GM23338 (cell line): ENCODE measurements around the gene ALDH18A1. TPM values are rescaled to one million over a fixed set of nuclear protein-coding genes. Genes with fewer than 3 reads are reported as not detected.

Source experiments
- ATAC-seq: fragments of 200-7000 bp; cut with Tn5 transposase; 3 replicates; pipeline ENCODE4 v1.9.1; 2020
- DNase-seq: peaks from one replicate; pipeline ENCODE4 v3.0.0-alpha.2; 2015; ENCODE audit warnings: low spot score
- H2AFZ ChIP-seq: fragments of 200-600 bp; sonication (generic); 2 replicates; pipeline ENCODE4 v1.8.0; 2016; ENCODE audit warnings: antibody characterized with exemption, mild to moderate bottlenecking, moderate library complexity
- H3F3A ChIP-seq: fragments of 200-600 bp; sonication (generic); replicated peaks from 2 replicates; pipeline ENCODE4 v1.8.0; 2017; ENCODE audit warnings: antibody characterized with exemption, mixed run types, low read depth
- H3K27ac ChIP-seq: fragments of 200-600 bp; sonication (generic); 2 replicates; pipeline ENCODE4 v1.6.1; 2016; ENCODE audit warnings: low read depth
- H3K27me3 ChIP-seq: fragments of 200-600 bp; sonication (generic); 2 replicates; pipeline ENCODE4 v1.8.0; 2016; ENCODE audit warnings: mild to moderate bottlenecking, mixed run types, moderate library complexity; ENCODE audit not compliant: insufficient read depth
- H3K36me3 ChIP-seq: fragments of 200-600 bp; sonication (generic); 2 replicates; pipeline ENCODE4 v1.8.0; 2016; ENCODE audit warnings: mild to moderate bottlenecking; ENCODE audit not compliant: insufficient read depth
- H3K4me1 ChIP-seq: fragments of 200-600 bp; sonication (generic); 2 replicates; pipeline ENCODE4 v1.8.0; 2016; ENCODE audit warnings: mild to moderate bottlenecking, moderate library complexity; ENCODE audit not compliant: insufficient read depth
- H3K4me2 ChIP-seq: fragments of 200-600 bp; sonication (generic); 2 replicates; pipeline ENCODE4 v1.7.1; 2017; ENCODE audit warnings: mixed run types
- H3K4me3 ChIP-seq: fragments of 200-600 bp; sonication (generic); 2 replicates; pipeline ENCODE4 v1.6.1; 2016; ENCODE audit warnings: mixed run types
- H3K79me2 ChIP-seq: fragments of 200-600 bp; sonication (generic); replicated peaks from 2 replicates; pipeline ENCODE4 v1.8.0; 2017; ENCODE audit warnings: mild to moderate bottlenecking; ENCODE audit not compliant: insufficient read depth
- H3K9me2 ChIP-seq: fragments of 200-600 bp; sonication (generic); 2 replicates; pipeline ENCODE4 v1.8.0; 2017; ENCODE audit not compliant: insufficient read depth
- H4K20me1 ChIP-seq: fragments of 200-600 bp; sonication (generic); replicated peaks from 2 replicates; pipeline ENCODE4 v1.8.0; 2017; ENCODE audit warnings: mild to moderate bottlenecking; ENCODE audit not compliant: insufficient read depth
- H3K27ac Mint-ChIP-seq: 2 replicates; pipeline ENCODE4 v1.8.0; 2020; ENCODE audit warnings: inconsistent platforms, mild to moderate bottlenecking, moderate library complexity, mixed read lengths
- H3K27me3 Mint-ChIP-seq: 3 replicates; pipeline ENCODE4 v1.8.0; 2022; ENCODE audit warnings: low read depth, mild to moderate bottlenecking, moderate library complexity, mixed read lengths, inconsistent platforms; ENCODE audit not compliant: insufficient read depth, poor library complexity
- H3K36me3 Mint-ChIP-seq: 3 replicates; pipeline ENCODE4 v1.8.0; 2021; ENCODE audit warnings: low read depth, mild to moderate bottlenecking, inconsistent platforms, moderate library complexity, mixed read lengths
- H3K4me1 Mint-ChIP-seq: 3 replicates; pipeline ENCODE4 v1.8.0; 2020; ENCODE audit warnings: mild to moderate bottlenecking, inconsistent platforms, mixed read lengths
- H3K4me3 Mint-ChIP-seq: 3 replicates; pipeline ENCODE4 v1.8.0; 2021; ENCODE audit warnings: moderate library complexity, mild to moderate bottlenecking, inconsistent platforms, mixed read lengths
- H3K9me3 Mint-ChIP-seq: 3 replicates; pipeline ENCODE4 v1.8.0; 2020; ENCODE audit warnings: moderate library complexity, mild to moderate bottlenecking, inconsistent platforms, mixed read lengths
- CREB1 ChIP-seq: fragments of 250-450 bp; sonication (Bioruptor Pico); IDR thresholded peaks from 2 replicates; pipeline ENCODE4 v1.5.0; 2020; ENCODE audit warnings: low read depth, mild to moderate bottlenecking, moderate library complexity
- ETS1 ChIP-seq: IDR thresholded peaks from 2 replicates; pipeline ENCODE4 v1.6.1; 2016; ENCODE audit warnings: antibody characterized with exemption
- EZH2 ChIP-seq: fragments of 200-600 bp; sonication (generic); IDR thresholded peaks from one replicate; pipeline ENCODE4 v1.8.0; 2017; ENCODE audit warnings: antibody characterized with exemption, mild to moderate bottlenecking, low read depth; ENCODE audit not compliant: unreplicated experiment
- EZH2phosphoT487 ChIP-seq: fragments of 200-600 bp; sonication (generic); IDR thresholded peaks from one replicate; pipeline ENCODE4 v1.8.1; 2018; ENCODE audit warnings: antibody characterized with exemption; ENCODE audit not compliant: unreplicated experiment
- JUNB ChIP-seq: IDR thresholded peaks from one replicate; pipeline ENCODE4 v1.6.1; 2016; ENCODE audit warnings: antibody characterized with exemption; ENCODE audit not compliant: unreplicated experiment
- POLR2AphosphoS5 ChIP-seq: IDR thresholded peaks from 2 replicates; pipeline ENCODE4 v1.6.1; 2016; ENCODE audit warnings: antibody characterized with exemption, low read depth
- REST ChIP-seq: IDR thresholded peaks from one replicate; pipeline ENCODE4 v1.6.1; 2018; ENCODE audit warnings: antibody characterized with exemption; ENCODE audit not compliant: unreplicated experiment
- STAT1 ChIP-seq: IDR thresholded peaks from one replicate; pipeline ENCODE4 v1.6.1; 2016; ENCODE audit warnings: antibody characterized with exemption; ENCODE audit not compliant: unreplicated experiment
- ZNF114 ChIP-seq: fragments of 250-450 bp; sonication (Bioruptor Pico); IDR thresholded peaks from 2 replicates; pipeline ENCODE4 v1.5.0; 2020; ENCODE audit warnings: mild to moderate bottlenecking, moderate library complexity
- ZNF331 ChIP-seq: fragments of 250-450 bp; sonication (Bioruptor Pico); IDR thresholded peaks from 2 replicates; pipeline ENCODE4 v1.5.0; 2020; ENCODE audit warnings: low read depth, mild to moderate bottlenecking, moderate library complexity
- polyA plus RNA-seq: library from polyadenylated mRNA; unstranded; fragments of >200 nt; fragmentation: Nextera tagmentation; extraction: Ambion mirVana; gene quantifications from 2 replicates; pipeline ENCODE4 v1.2.1, GENCODE V29; 2016
- total RNA-seq: library from RNA; depleted of rRNA; stranded (reverse); fragments of >200 nt; shearing (Covaris generic); gene quantifications from 2 replicates; pipeline ENCODE4 v1.2.3, GENCODE V29; 2014
- TF ChIP-seq, protein P1 (sequence below), 2 experiments: fragments of 200-600 bp in 1 of 2; sonication (generic) in 1 of 2; conservative IDR thresholded peaks; 2 replicates each; pipeline versions ENCODE4 v1.5.1 to v1.6.1; 2016 to 2017; ENCODE audit warnings: antibody characterized with exemption in 2 of 2, low read depth in 2 of 2, mild to moderate bottlenecking in 2 of 2, moderate library complexity in 1 of 2
- TF ChIP-seq, protein P2 (sequence below): fragments of 250-450 bp; sonication (Bioruptor Pico); IDR thresholded peaks from 2 replicates; pipeline ENCODE4 v1.5.0; 2020; ENCODE audit warnings: mild to moderate bottlenecking, moderate library complexity

Gene ALDH18A1
- total and polyA plus RNA-seq, 2 experiments from 2014 or later: 35.1 to 117 TPM

DNA sequence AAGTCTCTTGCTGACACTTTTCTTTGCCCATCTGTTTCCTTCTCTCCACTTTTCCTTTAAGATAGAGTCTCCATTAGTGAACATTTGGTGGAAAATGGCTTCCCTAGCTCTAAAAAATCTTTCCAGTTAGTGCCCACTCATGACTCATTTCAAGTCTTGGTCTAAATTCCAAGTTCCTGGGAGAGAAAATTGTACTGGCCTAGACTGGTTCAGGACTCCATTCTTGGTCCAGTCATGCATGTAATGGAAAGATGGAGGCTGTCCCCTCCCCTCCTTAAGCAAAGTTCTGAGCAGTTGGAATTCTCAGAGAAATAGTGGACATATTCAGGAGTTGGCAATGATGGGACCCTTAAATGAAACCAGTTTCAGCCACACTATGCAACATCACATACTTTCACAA is 3.8 kb upstream of the ALDH18A1 start:
- Histone ChIP-seq H3K27ac (no peak overlapping the region), H3K9me2 (no peaks in the 10 kb centered on the region), H3K36me3 (no peaks in the 10 kb centered on the region), H3F3A (no peaks in the 10 kb centered on the region; the same call in 1 of the 2 replicates), H3K4me1 (peaks cover 6% of the 10 kb centered on the region), H3K27me3 (no peaks in the 10 kb centered on the region), H3K4me3 (no peak overlapping the region), H2AFZ (no peak overlapping the region), H3K79me2 (peaks cover 8% of the 10 kb centered on the region), H3K4me2 (no peak overlapping the region), H4K20me1 (0 out of 2 replicates have a peak, but pooled peaks cover 4% of the 10 kb centered on the region)
- H3K27ac Mint-ChIP-seq: no peak overlapping the region
- H3K4me1 Mint-ChIP-seq: peaks cover 5% of the 10 kb centered on the region
- H3K9me3 Mint-ChIP-seq: no peaks in the 10 kb centered on the region
- ATAC-seq (no peak), DNase-seq (no peak)
- TF ChIP-seq JUNB (no peak), CREB1 (CRISPR knock-in tag) (no peak), ZNF331 (CRISPR knock-in tag) (no peak), STAT1 (no peak), EZH2 (no peak), EZH2phosphoT487 (no peak), REST (no peak), ETS1 (no peak), ZNF114 (CRISPR knock-in tag) (no peak), POLR2AphosphoS5 (no peak)
- TF ChIP-seq, protein P1, sequence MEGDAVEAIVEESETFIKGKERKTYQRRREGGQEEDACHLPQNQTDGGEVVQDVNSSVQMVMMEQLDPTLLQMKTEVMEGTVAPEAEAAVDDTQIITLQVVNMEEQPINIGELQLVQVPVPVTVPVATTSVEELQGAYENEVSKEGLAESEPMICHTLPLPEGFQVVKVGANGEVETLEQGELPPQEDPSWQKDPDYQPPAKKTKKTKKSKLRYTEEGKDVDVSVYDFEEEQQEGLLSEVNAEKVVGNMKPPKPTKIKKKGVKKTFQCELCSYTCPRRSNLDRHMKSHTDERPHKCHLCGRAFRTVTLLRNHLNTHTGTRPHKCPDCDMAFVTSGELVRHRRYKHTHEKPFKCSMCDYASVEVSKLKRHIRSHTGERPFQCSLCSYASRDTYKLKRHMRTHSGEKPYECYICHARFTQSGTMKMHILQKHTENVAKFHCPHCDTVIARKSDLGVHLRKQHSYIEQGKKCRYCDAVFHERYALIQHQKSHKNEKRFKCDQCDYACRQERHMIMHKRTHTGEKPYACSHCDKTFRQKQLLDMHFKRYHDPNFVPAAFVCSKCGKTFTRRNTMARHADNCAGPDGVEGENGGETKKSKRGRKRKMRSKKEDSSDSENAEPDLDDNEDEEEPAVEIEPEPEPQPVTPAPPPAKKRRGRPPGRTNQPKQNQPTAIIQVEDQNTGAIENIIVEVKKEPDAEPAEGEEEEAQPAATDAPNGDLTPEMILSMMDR (conservative IDR thresholded peaks at IDR 0.05; ENCODE audit: low read depth in 2 of 2): no peak
- TF ChIP-seq, protein P2, sequence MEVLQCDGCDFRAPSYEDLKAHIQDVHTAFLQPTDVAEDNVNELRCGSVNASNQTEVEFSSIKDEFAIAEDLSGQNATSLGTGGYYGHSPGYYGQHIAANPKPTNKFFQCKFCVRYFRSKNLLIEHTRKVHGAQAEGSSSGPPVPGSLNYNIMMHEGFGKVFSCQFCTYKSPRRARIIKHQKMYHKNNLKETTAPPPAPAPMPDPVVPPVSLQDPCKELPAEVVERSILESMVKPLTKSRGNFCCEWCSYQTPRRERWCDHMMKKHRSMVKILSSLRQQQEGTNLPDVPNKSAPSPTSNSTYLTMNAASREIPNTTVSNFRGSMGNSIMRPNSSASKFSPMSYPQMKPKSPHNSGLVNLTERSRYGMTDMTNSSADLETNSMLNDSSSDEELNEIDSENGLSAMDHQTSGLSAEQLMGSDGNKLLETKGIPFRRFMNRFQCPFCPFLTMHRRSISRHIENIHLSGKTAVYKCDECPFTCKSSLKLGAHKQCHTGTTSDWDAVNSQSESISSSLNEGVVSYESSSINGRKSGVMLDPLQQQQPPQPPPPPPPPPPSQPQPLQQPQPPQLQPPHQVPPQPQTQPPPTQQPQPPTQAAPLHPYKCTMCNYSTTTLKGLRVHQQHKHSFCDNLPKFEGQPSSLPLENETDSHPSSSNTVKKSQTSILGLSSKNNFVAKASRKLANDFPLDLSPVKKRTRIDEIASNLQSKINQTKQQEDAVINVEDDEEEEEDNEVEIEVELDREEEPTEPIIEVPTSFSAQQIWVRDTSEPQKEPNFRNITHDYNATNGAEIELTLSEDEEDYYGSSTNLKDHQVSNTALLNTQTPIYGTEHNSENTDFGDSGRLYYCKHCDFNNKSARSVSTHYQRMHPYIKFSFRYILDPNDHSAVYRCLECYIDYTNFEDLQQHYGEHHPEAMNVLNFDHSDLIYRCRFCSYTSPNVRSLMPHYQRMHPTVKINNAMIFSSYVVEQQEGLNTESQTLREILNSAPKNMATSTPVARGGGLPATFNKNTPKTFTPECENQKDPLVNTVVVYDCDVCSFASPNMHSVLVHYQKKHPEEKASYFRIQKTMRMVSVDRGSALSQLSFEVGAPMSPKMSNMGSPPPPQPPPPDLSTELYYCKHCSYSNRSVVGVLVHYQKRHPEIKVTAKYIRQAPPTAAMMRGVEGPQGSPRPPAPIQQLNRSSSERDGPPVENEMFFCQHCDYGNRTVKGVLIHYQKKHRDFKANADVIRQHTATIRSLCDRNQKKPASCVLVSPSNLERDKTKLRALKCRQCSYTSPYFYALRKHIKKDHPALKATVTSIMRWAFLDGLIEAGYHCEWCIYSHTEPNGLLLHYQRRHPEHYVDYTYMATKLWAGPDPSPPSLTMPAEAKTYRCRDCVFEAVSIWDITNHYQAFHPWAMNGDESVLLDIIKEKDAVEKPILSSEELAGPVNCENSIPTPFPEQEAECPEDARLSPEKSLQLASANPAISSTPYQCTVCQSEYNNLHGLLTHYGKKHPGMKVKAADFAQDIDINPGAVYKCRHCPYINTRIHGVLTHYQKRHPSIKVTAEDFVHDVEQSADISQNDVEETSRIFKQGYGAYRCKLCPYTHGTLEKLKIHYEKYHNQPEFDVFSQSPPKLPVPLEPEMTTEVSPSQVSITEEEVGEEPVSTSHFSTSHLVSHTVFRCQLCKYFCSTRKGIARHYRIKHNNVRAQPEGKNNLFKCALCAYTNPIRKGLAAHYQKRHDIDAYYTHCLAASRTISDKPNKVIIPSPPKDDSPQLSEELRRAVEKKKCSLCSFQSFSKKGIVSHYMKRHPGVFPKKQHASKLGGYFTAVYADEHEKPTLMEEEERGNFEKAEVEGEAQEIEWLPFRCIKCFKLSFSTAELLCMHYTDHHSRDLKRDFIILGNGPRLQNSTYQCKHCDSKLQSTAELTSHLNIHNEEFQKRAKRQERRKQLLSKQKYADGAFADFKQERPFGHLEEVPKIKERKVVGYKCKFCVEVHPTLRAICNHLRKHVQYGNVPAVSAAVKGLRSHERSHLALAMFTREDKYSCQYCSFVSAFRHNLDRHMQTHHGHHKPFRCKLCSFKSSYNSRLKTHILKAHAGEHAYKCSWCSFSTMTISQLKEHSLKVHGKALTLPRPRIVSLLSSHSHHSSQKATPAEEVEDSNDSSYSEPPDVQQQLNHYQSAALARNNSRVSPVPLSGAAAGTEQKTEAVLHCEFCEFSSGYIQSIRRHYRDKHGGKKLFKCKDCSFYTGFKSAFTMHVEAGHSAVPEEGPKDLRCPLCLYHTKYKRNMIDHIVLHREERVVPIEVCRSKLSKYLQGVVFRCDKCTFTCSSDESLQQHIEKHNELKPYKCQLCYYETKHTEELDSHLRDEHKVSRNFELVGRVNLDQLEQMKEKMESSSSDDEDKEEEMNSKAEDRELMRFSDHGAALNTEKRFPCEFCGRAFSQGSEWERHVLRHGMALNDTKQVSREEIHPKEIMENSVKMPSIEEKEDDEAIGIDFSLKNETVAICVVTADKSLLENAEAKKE (CRISPR knock-in tag): no peak
- H3K36me3 Mint-ChIP-seq: no peaks in the 10 kb centered on the region; the same call in 2 of the 3 replicates
- H3K27me3 Mint-ChIP-seq: peaks cover 3% of the 10 kb centered on the region
- no peak overlapping the region for H3K4me3 Mint-ChIP-seq
